Peyer's patch (tissue), 4 donors: Measurements from ENCODE around the gene BPIFB6. TPM values are rescaled to one million over a fixed set of nuclear protein-coding genes. Genes with fewer than 3 reads are reported as not detected.
"Not testable (repeated sequence)": the region's sequence is repeated elsewhere in the genome, so short reads cannot be mapped to it uniquely, and the experiment has no call there.

Source experiments
- DNase-seq, 3 donors: peaks; one replicate each; pipeline ENCODE4 v3.0.0-alpha.2; 2017 to 2019
- H3K27ac ChIP-seq, 4 donors: fragments of 200-600 bp; sonication (generic); one replicate each; pipeline ENCODE4 v1.5.1; 2016 to 2019
- H3K27me3 ChIP-seq, 2 donors: fragments of 200-600 bp; sonication (generic); one replicate each; pipeline ENCODE4 v1.5.1; 2019
- H3K36me3 ChIP-seq, 3 donors: fragments of 200-600 bp; sonication (generic); one replicate each; pipeline ENCODE4 v1.5.1; 2016 to 2019
- H3K4me1 ChIP-seq, 4 donors: fragments of 200-600 bp; sonication (generic); one replicate each; pipeline ENCODE4 v1.5.1; 2016 to 2019
- H3K4me3 ChIP-seq, 4 donors: fragments of 200-600 bp; sonication (generic); 1 replicate in 3 of 4; 2 replicates in 1 of 4; pipeline ENCODE4 v1.5.1; 2016 to 2019; ENCODE audit warnings: mild to moderate bottlenecking in 1 of 4
- H3K9me3 ChIP-seq, 4 donors: fragments of 200-600 bp; sonication (generic); one replicate each; pipeline ENCODE4 v1.5.1; 2016 to 2019; ENCODE audit warnings: mild to moderate bottlenecking in 1 of 4
- POLR2A ChIP-seq, 2 donors: fragments of 450-650 bp; IDR thresholded peaks; one replicate each; pipeline ENCODE4 v1.5.1; 2017; ENCODE audit warnings: antibody characterized with exemption in 2 of 2, mild to moderate bottlenecking in 2 of 2, moderate library complexity in 2 of 2
- total RNA-seq, 4 donors: library from RNA; depleted of rRNA; stranded (reverse); fragments of >200 nt; gene quantifications; one replicate each; pipeline ENCODE4 v1.1.0, GENCODE V29; 2016
- TF ChIP-seq, protein P1 (sequence below), 6 experiments: fragments of 450-650 bp in 4 of 6; fragments of 200-600 bp in 2 of 6; sonication (generic) in 1 of 6; IDR thresholded peaks; one replicate each; pipeline ENCODE4 v1.5.1; 2017 to 2019; ENCODE audit warnings: antibody characterized with exemption in 6 of 6, mild to moderate bottlenecking in 3 of 6, moderate library complexity in 1 of 6

BPIFB6 gene
- total RNA-seq, 4 donors from 2014 or later: not detected

DNA sequence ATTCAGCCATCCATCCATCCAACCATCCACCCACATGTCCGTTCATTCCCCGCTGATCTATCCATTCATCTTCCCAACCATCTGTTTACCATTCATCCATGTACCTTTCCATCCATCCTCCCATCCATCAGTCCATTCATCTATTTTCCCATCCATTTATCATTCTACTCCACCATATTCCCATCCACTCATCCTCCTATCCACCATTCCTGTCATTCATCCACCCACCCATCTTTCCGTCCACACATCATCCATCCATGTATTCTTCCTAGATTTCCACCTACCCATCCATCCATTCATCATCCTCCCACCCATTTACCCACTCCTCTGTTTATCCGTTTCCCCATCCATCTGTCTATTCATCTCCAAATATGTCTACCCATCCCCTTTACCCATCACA lies 6.8 kb downstream of the BPIFB6 start:
- no peak for TF ChIP-seq POLR2A (IDR thresholded peaks at IDR 0.05)
- TF ChIP-seq, protein P1, sequence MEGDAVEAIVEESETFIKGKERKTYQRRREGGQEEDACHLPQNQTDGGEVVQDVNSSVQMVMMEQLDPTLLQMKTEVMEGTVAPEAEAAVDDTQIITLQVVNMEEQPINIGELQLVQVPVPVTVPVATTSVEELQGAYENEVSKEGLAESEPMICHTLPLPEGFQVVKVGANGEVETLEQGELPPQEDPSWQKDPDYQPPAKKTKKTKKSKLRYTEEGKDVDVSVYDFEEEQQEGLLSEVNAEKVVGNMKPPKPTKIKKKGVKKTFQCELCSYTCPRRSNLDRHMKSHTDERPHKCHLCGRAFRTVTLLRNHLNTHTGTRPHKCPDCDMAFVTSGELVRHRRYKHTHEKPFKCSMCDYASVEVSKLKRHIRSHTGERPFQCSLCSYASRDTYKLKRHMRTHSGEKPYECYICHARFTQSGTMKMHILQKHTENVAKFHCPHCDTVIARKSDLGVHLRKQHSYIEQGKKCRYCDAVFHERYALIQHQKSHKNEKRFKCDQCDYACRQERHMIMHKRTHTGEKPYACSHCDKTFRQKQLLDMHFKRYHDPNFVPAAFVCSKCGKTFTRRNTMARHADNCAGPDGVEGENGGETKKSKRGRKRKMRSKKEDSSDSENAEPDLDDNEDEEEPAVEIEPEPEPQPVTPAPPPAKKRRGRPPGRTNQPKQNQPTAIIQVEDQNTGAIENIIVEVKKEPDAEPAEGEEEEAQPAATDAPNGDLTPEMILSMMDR (IDR thresholded peaks at IDR 0.05): no peak
- no peak overlapping the region for H3K4me3 ChIP-seq
- H3K27me3 ChIP-seq: no peaks in the 10 kb centered on the region
- no peaks in the 10 kb centered on the region for H3K36me3 ChIP-seq
- H3K9me3 ChIP-seq: no peaks in the 10 kb centered on the region
- DNase-seq: no peak
- H3K4me1 ChIP-seq: no peaks in the 10 kb centered on the region
- no peak overlapping the region for H3K27ac ChIP-seq

DNA sequence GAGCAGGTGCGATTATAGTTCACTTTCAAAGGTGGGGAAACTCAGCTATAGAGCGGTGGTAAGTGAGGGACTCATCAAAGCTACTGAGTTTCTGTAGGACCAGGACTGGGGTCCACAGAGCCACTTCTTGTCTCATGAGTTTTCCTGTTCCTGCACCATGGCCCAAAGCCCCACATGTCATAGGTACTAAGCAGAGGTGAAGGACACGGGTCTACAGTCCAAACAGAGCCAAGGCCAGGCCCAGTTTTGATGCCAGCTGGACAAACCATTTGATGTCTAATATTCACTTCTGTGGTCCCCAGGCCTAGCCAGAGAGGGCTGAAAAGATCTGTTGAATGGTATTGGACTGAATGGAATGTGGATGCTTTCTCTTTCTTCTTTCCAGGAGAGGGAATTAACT lies 11.0 kb downstream of the BPIFB6 start:
- Histone ChIP-seq H3K36me3 (no peaks in the 10 kb centered on the region), H3K4me1 (no peaks in the 10 kb centered on the region), H3K27ac (no peak overlapping the region), H3K9me3 (peaks cover 0 to 2% (median 0%) of the 10 kb centered on the region in 4 donors), H3K27me3 (no peaks in the 10 kb centered on the region), H3K4me3 (no peak overlapping the region)
- no peak for DNase-seq
- TF ChIP-seq, protein P1 (IDR thresholded peaks at IDR 0.05): no peak
- TF ChIP-seq POLR2A (IDR thresholded peaks at IDR 0.05): no peak

DNA sequence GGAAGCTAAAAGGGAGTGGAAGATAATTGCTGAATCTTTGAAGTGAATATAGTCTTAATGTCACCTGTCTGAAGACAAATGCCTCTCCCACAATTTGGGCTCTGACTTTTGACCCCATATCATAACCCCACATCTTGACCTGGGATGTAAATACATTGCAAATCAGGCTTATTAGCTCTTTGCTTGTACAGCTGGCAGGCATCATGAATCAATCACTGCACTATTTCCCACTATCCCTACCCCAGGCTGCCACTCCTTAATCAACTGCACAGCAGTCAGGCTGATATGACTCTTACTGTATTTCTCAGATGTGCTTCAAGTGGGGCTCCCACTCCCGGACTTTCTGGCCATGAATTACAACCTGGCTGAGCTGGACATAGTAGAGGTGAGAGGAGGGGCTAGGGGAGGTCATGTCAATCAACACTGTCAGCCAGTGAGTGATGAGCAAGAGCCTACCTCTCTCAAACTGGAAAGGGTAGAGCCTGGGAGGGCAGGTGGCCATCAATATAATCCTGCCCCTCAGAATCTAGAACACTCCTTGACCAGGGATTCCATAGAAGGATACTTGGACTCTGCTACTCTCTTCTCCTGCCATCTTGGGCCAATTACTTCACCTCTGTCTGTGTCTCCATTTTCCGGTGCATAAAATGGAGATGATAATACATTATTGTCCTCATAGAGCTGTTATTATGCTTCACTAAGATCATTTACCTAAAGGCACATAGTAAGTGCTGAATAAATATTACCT lies 11.7 kb downstream of the BPIFB6 start:
- no peaks in the 10 kb centered on the region for H3K27me3 ChIP-seq
- H3K4me3 ChIP-seq: no peak overlapping the region
- no peak overlapping the region for H3K27ac ChIP-seq
- peaks cover 0 to 2% (median 0%) of the 10 kb centered on the region in 4 donors for H3K9me3 ChIP-seq
- DNase-seq: no peak
- TF ChIP-seq POLR2A (IDR thresholded peaks at IDR 0.05): no peak
- TF ChIP-seq, protein P1 (IDR thresholded peaks at IDR 0.05): no peak
- H3K4me1 ChIP-seq: no peaks in the 10 kb centered on the region
- no peaks in the 10 kb centered on the region for H3K36me3 ChIP-seq

DNA sequence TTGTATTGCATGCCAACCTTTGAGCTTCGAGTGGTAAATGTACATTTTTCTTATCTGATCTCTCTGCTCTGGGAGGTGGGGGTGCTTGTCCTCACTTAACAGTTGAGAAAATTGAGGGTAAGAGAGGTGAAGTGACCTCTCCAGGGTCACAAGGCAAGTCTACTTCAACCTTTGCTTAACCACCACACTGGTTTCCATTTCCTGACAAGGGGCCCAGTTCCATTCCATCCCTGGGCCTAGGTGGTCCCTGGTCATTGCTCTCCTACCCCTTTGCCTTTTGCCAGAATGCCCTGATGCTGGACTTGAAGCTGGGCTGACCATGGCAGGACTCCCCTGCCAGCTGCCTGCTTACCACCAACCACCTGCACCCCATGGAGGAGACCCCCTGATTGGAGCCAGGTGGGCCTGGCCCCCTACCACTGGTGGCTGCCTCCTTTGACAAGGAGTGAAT lies 12.3 kb downstream of the BPIFB6 start:
- H3K27ac ChIP-seq: no peak overlapping the region
- H3K36me3 ChIP-seq: no peaks in the 10 kb centered on the region
- no peak overlapping the region for H3K4me3 ChIP-seq
- TF ChIP-seq, protein P1 (IDR thresholded peaks at IDR 0.05): no peak
- TF ChIP-seq POLR2A (IDR thresholded peaks at IDR 0.05): no peak
- H3K9me3 ChIP-seq: peaks cover 0 to 2% (median 0%) of the 10 kb centered on the region in 4 donors
- no peaks in the 10 kb centered on the region for H3K27me3 ChIP-seq
- no peak for DNase-seq
- no peaks in the 10 kb centered on the region for H3K4me1 ChIP-seq

DNA sequence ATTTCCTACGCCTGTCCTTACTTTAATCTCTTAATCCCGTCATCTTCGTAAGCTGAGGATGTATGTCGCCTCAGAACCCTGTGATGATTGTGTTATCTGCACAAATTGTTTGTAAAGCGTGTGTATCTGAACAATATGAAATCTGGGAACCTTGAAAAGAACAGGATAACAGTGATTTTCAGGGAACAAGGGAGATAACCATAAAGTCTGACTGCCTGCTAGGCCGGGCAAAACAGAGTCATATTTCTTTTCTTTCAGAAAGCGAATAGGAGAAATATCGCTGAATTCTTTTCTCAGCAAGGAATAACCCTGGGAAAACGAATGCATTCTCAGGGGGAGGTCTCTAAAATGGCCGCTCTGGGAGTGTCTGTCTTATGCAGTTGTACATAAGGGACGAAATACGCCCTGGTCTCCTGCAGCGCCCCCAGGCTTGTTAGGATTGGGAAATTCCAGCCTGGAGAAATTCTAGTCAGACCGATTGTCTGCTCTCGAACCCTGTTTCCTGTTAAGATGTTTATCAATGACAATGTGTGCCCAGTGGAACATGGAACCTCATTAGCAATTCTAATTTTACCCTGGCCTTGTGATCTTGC lies 13.8 kb downstream of the BPIFB6 start:
- H3K4me3 ChIP-seq, H3K27ac ChIP-seq, H3K36me3 ChIP-seq, H3K27me3 ChIP-seq, DNase-seq, H3K9me3 ChIP-seq, H3K4me1 ChIP-seq: not testable (repeated sequence)

DNA sequence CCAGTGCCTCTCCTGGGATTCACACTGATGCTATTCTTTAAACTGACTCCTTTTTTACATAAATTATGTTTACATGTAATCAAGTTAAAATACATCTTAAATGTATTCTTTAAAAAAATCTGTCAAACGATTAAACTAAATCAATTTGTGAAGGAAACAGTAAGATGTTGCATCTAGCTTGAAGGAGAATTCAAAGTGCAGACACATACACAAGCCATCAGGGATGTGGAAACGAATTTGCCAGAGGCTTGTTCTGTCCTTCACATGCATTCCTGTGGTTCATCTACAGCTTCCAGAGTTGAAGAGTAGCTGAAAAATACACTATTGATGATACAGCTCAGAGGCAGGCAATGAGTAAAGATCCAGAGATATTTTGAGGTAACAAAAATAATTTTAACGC lies 15.0 kb downstream of the BPIFB6 start:
- no peak overlapping the region for H3K27ac ChIP-seq
- no peaks in the 10 kb centered on the region for H3K27me3 ChIP-seq
- no peak for DNase-seq
- H3K4me3 ChIP-seq: no peak overlapping the region
- H3K36me3 ChIP-seq: no peaks in the 10 kb centered on the region
- H3K9me3 ChIP-seq: peaks cover 0 to 2% (median 0%) of the 10 kb centered on the region in 4 donors
- H3K4me1 ChIP-seq: no peaks in the 10 kb centered on the region
- TF ChIP-seq POLR2A (IDR thresholded peaks at IDR 0.05): no peak
- TF ChIP-seq, protein P1 (IDR thresholded peaks at IDR 0.05): no peak
